Ascending aorta (tissue), 2 donors: ENCODE results near the gene TGFBR2. TPM values are rescaled to one million over a fixed set of nuclear protein-coding genes. Genes with fewer than 3 reads are reported as not detected.

Source experiments
- DNase-seq, 2 donors: peaks; one replicate each; pipeline ENCODE4 v3.0.0-alpha.2; 2019; ENCODE audit warnings: low spot score in 2 of 2
- H3K27ac ChIP-seq, 2 donors: fragments of 200-600 bp; sonication (generic); one replicate each; pipeline ENCODE4 v1.5.1; 2016 to 2017; ENCODE audit warnings: mild to moderate bottlenecking in 1 of 2
- H3K27me3 ChIP-seq: fragments of 200-600 bp; sonication (generic); one replicate; pipeline ENCODE4 v1.5.1; 2017
- H3K36me3 ChIP-seq, 2 donors: fragments of 200-600 bp; sonication (generic); one replicate each; pipeline ENCODE4 v1.5.1; 2016
- H3K4me1 ChIP-seq, 2 donors: fragments of 200-600 bp; sonication (generic); one replicate each; pipeline ENCODE4 v1.5.1; 2016 to 2017; ENCODE audit warnings: mild to moderate bottlenecking in 1 of 2
- H3K4me3 ChIP-seq, 2 donors: fragments of 200-600 bp; sonication (generic); one replicate each; pipeline ENCODE4 v1.5.1; 2016 to 2017; ENCODE audit warnings: mild to moderate bottlenecking in 1 of 2
- H3K9me3 ChIP-seq, 2 donors: fragments of 200-600 bp; sonication (generic); one replicate each; pipeline ENCODE4 v1.5.1; 2016
- intact Hi-C: fragments of 100-400 bp; cut with DNase I; formaldehyde crosslinking; loops from one replicate; pipeline ENCODE4 v1.15.1; 2023
- total RNA-seq: library from RNA; depleted of rRNA; stranded (reverse); fragments of >200 nt; gene quantifications from one replicate; pipeline ENCODE4 v1.1.0, GENCODE V29; 2016
- TF ChIP-seq, protein P1 (sequence below), 3 experiments: fragments of 200-600 bp in 2 of 3; fragments of 450-650 bp in 1 of 3; sonication (generic) in 2 of 3; IDR thresholded peaks; one replicate each; pipeline ENCODE4 v1.5.1; 2016 to 2019; ENCODE audit warnings: antibody characterized with exemption in 3 of 3, mild to moderate bottlenecking in 1 of 3, moderate library complexity in 1 of 3

The TGFBR2 gene
- total RNA-seq, 1 donor from 2014 or later = 343 TPM

GRCh38 chr3:30719536-30719935 is 113.1 kb downstream of the TGFBR2 start:
- intact Hi-C loops = no loop called here
- TF ChIP-seq, protein P1, sequence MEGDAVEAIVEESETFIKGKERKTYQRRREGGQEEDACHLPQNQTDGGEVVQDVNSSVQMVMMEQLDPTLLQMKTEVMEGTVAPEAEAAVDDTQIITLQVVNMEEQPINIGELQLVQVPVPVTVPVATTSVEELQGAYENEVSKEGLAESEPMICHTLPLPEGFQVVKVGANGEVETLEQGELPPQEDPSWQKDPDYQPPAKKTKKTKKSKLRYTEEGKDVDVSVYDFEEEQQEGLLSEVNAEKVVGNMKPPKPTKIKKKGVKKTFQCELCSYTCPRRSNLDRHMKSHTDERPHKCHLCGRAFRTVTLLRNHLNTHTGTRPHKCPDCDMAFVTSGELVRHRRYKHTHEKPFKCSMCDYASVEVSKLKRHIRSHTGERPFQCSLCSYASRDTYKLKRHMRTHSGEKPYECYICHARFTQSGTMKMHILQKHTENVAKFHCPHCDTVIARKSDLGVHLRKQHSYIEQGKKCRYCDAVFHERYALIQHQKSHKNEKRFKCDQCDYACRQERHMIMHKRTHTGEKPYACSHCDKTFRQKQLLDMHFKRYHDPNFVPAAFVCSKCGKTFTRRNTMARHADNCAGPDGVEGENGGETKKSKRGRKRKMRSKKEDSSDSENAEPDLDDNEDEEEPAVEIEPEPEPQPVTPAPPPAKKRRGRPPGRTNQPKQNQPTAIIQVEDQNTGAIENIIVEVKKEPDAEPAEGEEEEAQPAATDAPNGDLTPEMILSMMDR (IDR thresholded peaks at IDR 0.05) = no peak
- Histone ChIP-seq H3K36me3 (no peaks in the 10 kb centered on the region), H3K27me3 (no peaks in the 10 kb centered on the region), H3K9me3 (no peaks in the 10 kb centered on the region), H3K4me3 (no peak overlapping the region), H3K4me1 (no peaks in the 10 kb centered on the region), H3K27ac (no peak overlapping the region)
- DNase-seq = no peak

DNA sequence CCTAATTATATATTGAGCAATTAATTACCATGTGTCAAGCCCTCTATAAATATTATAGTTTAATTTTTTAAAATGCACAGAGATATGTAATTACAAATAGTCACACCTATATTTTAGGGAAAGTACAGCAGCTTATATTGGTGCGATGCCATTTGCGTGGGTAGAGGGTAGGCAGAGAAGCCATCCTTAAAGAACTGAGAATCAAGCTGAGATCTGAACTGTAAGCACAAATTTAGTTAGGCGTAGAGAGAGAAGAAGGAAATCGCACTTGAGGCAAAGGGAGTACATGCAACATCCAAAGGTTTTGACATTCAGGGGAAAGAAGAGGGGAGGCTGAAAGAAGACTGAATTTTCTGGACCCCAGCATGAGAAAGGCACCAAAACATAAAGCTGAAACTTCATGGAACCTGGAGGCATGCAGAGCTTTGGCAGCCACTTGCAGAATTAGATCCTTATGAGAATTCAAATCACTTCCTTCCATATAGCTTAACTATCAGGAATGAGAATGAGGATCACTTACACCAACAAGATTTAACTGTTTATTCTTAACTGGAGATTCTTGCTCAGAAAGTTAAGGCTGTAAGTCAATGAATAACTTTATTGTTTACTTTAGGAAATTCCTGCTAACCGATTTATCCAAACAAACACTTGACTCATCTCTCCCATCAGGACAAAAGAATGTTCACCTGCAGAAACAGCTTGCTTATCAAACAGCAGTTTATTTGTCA is 114.3 kb downstream of the TGFBR2 start:
- intact Hi-C loops = no loop called here
- no peaks in the 10 kb centered on the region for H3K4me1 ChIP-seq
- H3K27ac ChIP-seq = no peak overlapping the region
- no peaks in the 10 kb centered on the region for H3K27me3 ChIP-seq
- H3K36me3 ChIP-seq = no peaks in the 10 kb centered on the region
- H3K4me3 ChIP-seq = no peak overlapping the region
- H3K9me3 ChIP-seq = no peaks in the 10 kb centered on the region
- DNase-seq = no peak
- TF ChIP-seq, protein P1 (IDR thresholded peaks at IDR 0.05) = no peak

- Histone ChIP-seq H3K27ac (no peak overlapping the region), H3K9me3 (no peaks in the 10 kb centered on the region), H3K27me3 (no peaks in the 10 kb centered on the region), H3K4me1 (no peaks in the 10 kb centered on the region), H3K4me3 (no peak overlapping the region), H3K36me3 (no peaks in the 10 kb centered on the region)
- intact Hi-C loops = no loop called here
- TF ChIP-seq, protein P1 (IDR thresholded peaks at IDR 0.05) = no peak
- no peak for DNase-seq
Measured at GRCh38 chr3:30721314-30721634, 114.9 kb downstream of the TGFBR2 start.

GRCh38 chr3:30723211-30723610 is 116.8 kb downstream of the TGFBR2 start:
- H3K36me3 ChIP-seq = no peaks in the 10 kb centered on the region
- intact Hi-C loops = no loop called here
- no peaks in the 10 kb centered on the region for H3K4me1 ChIP-seq
- no peaks in the 10 kb centered on the region for H3K27me3 ChIP-seq
- H3K4me3 ChIP-seq = no peak overlapping the region
- DNase-seq = no peak
- TF ChIP-seq, protein P1 (IDR thresholded peaks at IDR 0.05) = no peak
- no peaks in the 10 kb centered on the region for H3K9me3 ChIP-seq
- no peak overlapping the region for H3K27ac ChIP-seq

- H3K9me3 ChIP-seq = no peaks in the 10 kb centered on the region
- H3K4me1 ChIP-seq = peaks cover 0 to 3% of the 10 kb centered on the region in 2 donors
- TF ChIP-seq, protein P1 (IDR thresholded peaks at IDR 0.05) = no peak
- no peaks in the 10 kb centered on the region for H3K36me3 ChIP-seq
- no peak overlapping the region for H3K27ac ChIP-seq
- H3K27me3 ChIP-seq = no peaks in the 10 kb centered on the region
- H3K4me3 ChIP-seq = no peak overlapping the region
- DNase-seq = no peak
- intact Hi-C loops = no loop called here
Measured at GRCh38 chr3:30724863-30725262, 118.5 kb downstream of the TGFBR2 start.

DNA sequence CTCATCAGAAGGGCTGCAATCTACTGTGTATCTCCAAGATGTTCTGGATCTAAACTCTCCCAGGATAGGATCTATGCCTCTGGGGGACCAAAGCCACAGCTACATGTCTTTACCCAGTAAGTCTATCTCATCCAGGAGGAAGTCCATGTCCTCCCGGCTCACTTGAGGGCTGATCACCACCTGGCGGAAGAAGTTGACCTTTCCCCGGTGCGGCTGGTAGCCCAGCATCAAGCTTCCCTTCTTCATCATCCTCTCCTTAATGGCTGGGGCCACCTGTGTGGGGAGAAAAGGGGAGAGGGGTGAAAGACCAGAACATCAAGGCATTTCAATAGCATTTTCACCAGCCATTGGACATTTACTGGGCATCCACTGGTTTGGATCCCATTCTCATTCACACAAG is 121.7 kb downstream of the TGFBR2 start:
- no peak overlapping the region for H3K27ac ChIP-seq
- no peaks in the 10 kb centered on the region for H3K36me3 ChIP-seq
- no peak for DNase-seq
- intact Hi-C loops = no loop called here
- no peak overlapping the region for H3K4me3 ChIP-seq
- no peaks in the 10 kb centered on the region for H3K27me3 ChIP-seq
- peaks cover 0 to 3% of the 10 kb centered on the region in 2 donors for H3K4me1 ChIP-seq
- TF ChIP-seq, protein P1 (IDR thresholded peaks at IDR 0.05) = no peak
- no peaks in the 10 kb centered on the region for H3K9me3 ChIP-seq
